GM21423 (cell line): Measurements from ENCODE around the gene NAGPA.
"Not testable (repeated sequence)": the region's sequence is repeated elsewhere in the genome, so short reads cannot be mapped to it uniquely, and the experiment has no call there.

Experiments used
- ATAC-seq: cut with Tn5 transposase; IDR thresholded peaks from one replicate; pipeline ENCODE4 v1.9.1; 2021; ENCODE audit warnings: mild to moderate bottlenecking, moderate library complexity; ENCODE audit not compliant: unreplicated experiment

NAGPA gene

DNA sequence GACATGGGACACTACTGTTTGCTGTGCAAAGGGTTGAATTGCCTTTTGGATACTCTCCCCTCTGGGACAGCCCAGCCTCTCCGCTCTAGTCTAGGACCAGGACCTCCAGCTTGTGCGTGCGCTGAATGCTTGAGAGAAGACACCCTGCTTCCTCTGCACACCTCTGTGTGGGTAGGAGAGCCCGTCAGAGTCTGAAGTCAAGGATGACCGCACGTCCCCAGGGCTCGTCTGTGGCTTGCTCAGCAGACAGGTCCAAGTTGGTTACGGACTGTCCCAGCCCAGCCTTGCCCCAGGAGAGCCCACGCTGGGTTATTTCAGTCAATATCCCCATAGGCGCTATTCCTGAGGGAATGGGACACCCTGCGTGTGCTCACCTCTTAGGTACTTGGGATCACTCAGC, 28.3 kb upstream of the NAGPA start:
- ATAC-seq, result no peak

DNA sequence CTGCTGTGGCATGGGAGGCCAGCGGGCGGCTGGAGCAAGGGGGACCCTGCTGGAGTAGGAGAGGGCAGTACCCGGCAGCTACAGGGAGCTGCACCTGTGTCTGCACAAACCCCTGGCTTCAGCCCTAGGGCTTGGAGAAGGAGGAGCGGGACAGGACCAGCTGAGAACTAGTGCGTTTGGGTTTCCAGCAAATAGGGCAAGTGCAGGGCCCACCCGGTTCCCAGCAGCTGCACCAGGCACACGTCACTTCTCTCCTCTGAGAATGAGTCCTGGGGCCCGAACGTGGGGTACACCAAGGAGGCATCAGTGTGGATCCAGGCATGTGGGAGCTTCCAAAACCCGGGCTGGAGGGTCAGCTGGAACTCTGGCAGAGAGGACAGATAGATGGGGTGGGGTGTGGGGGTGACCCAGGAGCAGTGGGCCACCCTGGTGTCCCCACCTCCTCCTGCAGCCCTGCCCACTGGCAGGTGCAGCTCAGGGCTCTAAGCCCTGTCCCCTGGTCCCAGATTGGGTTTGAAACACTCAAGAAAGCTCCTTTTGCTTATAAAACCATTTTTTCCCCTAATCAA, 26.4 kb upstream of the NAGPA start:
- no peak for ATAC-seq

DNA sequence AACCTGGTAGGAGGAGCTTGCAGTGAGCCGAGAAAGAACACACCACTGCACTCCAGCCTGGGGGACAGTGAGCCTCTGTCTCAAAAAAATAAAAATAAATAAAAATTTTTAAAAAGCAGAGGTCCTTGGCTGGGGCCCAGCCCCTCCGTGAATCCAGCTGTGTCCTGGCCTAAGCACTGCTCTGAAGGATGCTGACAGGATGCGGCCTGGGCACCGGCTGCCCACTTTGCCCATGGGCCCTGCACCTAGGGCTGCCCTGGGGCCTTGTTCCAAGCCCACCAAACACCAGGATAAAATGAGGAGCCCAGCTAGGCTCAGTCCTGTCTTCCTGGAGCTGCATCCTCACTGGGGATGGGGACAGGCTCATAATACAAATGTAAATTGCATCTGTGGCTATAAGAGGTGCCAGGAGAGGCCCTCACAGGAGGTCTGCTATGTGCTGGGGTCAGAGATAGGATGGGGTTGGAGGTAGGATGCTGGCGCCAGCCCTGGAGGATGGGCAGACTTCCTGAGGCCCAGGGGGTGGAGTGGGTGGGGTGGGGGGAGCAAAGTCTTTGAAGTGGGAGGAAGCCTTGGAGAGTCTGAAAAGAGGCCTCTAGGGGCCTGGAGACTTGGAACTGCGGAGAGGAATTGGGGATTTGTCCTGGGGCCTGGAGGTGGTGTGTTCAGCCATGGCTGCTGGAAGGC, 25.8 kb upstream of the NAGPA start:
- no peak for ATAC-seq

GRCh38 chr16:5058476-5058875, 24.7 kb upstream of the NAGPA start:
- no peak for ATAC-seq

DNA sequence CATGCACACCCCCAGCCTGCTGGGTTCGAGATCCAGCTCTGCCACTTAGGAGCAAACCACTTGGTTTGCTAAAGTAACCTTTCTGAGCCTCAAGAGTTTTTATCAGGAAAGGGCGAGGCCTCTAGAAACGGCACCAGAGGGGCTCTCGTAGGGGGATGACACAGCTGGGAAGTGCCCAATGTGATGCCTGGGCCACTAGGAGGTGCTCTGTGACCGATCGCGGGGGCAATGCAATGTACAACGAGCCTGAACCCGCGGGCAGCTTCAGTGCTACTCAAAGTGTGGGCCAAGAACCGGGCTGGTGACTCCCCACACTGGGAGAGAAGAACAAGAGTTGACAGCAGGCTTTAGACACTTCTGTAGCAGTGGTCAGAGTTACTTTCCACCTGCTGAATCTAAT, 22.6 kb upstream of the NAGPA start:
- ATAC-seq, result peak; percentile 53

GRCh38 chr16:5054876-5055865, 21.4 kb upstream of the NAGPA start:
- ATAC-seq, result no peak

DNA sequence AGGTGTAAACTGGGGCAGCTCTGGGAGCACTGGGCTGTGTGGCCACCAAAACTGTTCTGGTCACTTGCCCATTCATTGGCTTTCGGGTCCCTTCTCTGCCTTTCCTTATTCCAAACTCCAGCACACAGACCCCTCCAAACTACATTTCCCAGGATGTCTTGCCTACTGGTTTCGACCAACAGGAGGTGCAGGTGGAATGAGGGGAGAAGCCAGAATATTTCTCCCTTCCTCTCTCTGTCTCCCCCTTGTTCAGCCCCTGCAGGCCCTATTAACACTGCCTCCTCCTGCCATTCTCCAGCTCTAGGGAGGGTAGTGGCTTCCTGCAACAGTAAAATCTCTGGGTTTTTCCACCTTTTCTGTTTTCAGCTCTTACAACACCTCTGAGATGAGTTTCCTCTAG, 13.2 kb upstream of the NAGPA start:
- no peak for ATAC-seq

GRCh38 chr16:5045499-5046115, 11.9 kb upstream of the NAGPA start:
- no peak for ATAC-seq

- ATAC-seq, result not testable (repeated sequence)
These were observed 10.8 kb upstream of the NAGPA start for GRCh38 chr16:5044581-5044980.

DNA sequence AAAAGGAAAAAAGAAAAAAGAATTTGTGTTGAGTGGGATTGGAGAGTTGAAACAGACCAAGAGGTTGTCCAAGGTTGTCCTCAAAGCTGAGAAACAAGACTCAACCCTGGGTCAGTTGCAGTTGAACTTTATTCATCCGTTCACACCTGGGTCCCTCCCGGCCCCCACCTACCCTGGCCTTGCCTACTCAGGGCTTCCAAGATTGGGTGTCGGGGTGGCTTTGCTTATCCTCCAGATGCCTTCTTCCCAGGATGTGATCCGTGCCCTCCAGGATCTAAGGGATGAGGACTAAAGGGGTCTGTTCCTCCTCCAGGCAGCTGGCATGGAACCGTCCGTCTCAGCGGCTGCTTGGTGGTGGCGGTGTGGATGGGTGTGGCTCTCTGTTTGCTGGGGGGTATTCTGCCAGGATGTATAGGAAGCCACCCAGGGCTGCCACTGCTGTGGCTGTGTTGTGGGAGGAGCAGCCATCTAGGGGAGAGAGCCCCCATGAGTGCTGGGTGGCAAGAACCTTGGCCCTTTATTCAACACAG, 10.3 kb upstream of the NAGPA start:
- no peak for ATAC-seq

DNA sequence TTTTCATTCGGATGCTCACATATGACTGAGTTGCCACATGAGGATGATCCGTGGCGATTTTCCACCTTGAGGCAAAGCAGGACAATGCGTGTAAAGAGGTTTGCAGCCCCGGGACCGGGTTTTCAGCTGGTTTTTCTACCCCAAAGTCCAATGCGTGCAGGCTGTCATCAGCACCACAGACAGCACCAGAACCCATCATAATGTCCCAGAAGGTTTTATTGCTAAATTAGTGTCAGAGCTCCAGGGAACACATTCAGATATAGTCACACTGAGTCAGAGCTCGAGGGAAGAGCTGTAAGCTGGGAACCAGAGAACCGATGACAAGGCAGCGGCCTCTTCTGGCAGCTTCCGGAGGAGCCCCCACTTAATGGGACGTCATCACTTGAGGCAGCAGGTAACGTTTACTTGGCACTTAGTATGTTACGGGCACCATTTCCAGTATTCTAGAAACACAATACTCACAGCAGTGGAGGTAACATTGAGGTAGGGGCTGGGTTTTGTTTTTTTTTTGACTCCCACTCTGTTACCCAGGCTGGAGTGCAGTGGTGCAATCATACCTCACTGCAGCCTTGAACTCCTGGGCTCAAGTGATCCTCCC, 8.9 kb upstream of the NAGPA start:
- ATAC-seq, result no peak

- no peak for ATAC-seq
These were observed 7.9 kb upstream of the NAGPA start for GRCh38 chr16:5041600-5042133.

DNA sequence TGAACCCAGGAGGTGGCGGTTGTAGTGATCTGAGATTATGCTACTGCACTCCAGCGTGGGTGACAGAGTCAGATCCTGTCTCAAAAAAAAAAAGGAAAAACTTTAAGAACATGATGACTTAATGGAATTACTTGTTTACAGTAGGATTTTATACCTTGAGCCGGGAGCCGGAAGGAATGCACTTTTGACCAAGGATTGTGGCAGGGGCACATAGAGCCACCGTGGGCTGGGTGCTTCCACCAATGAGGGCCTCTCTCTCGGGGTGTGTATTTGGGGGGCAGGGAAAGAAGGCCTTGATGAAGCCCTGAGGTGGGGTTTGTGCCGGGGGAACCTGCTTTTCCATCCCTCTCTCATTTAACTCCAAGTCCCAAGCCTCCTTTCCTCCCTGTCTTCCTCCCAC, 6.7 kb upstream of the NAGPA start:
- no peak for ATAC-seq

DNA sequence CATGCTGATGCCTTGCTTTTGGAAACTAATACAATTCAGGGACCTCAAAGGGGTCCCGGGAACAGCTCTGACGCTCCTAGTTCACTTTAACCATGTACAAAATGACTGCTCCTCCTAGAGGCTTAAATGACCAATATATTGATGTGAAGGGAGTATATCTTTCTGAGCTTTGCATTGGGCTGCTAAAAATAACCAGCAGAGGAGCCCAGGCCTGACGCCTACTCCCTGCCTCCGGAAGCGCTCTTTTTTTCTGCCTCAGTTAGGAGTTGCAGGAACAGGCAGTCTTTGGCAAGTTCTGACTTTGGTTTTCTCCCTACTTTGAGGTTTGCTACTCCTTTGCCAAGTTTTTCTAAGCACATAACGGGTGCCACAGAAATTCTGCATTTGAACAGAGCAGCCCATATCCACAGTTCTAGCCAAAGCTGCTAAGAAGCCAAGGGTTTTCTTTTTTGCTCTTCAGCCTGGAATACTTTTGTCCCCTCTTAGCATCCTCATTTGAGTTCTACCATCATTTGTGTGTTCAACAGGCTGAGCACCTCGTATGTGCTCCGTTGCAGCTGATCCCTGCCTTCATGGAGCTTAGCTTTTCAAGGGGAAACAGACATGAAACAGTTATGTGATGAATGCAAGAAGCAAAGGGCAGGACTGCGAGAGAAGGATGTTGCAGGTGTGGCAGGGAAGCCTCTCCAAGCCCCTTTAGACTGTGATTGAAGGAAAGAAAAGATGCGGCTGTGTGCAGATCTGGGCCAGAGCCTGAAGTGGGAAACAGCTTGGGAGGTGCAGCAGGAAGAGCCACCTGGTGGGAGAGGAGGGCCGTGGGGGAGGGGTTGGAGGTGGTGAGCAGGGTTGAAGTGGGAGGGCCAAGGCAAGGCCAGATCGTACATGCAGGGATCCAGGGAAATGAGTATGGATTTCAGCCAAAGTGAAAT, 2.8 kb upstream of the NAGPA start:
- ATAC-seq, result no peak

DNA sequence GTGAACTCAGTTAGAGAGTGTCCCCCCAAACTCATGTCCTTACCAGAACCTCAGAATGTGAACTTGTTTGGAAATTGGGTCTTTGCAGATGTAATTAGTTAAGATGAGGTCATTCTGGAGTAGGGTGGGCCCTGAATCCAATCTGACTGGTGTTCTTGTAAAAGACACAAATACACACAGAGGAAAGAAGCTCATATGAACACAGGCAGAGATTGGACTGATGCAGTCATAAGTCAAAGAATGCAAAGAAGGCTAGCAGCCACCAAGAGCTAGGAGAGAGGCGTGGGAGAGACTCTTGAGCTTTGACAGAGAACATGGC, 2.1 kb upstream of the NAGPA start:
- no peak for ATAC-seq

- ATAC-seq, result no peak
These were observed 410 bp upstream of the NAGPA start for GRCh38 chr16:5034167-5034523.

DNA sequence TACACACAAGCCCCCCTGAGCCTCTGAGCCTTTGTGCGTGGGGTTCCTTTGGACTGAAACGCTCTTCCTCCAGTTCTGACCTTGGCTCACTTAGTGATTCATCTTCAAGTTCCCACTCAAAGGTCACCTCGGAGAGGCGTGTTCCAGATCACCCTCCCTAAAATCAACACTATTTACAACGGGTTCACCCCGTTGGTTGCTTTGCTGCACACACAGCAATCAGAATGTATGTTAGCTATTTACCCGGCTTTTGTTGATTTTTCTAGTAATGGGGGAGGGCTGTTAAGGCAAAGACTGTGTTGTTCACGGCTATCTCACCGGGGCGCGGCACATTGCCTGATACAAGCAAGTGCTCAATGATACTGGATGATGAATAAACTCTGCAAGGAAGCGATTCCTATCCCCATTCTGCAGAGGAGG, 977 bp downstream of the NAGPA start:
- no peak for ATAC-seq

GRCh38 chr16:5031601-5032000, 2.1 kb downstream of the NAGPA start:
- no peak for ATAC-seq

DNA sequence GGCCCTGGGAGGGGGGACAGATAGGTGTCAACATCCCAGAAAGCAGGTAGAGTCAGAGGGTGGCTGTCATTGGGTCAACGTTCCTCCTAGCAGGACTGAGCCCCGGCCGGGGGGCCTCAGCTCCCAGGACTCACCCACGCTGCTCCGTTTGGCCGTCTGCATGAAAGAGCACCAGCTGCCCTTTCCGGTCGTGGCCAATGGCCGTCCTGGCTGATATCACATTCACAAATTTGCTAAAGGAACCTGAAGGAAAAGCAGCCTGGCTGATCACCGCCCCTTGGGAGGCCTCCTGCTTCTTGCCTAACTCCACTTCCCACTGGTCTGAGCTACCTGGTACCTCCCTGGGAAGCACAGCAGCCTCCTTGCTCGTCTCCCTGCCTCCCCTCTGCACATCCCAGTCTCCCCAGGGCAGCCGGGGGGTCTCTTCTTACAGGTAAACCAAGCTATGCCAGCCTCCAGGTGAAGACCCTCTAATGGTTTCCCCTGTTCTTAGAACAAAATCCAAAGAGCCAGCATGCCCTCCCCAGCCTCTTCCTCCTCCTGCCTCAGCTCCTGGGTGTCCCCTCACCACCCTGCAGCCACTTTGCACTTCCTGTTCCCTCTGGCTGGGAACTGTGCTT, 3.4 kb downstream of the NAGPA start:
- ATAC-seq, result no peak
